CD4-positive, alpha-beta T cell treated with Interleukin-1 beta for 1 hour (primary cell): ENCODE measurements around the gene PEX13.

ENCODE experiments used
- DNase-seq, 2 donors: peaks; one replicate each; pipeline ENCODE4 v3.0.0-alpha.2; 2020 to 2022

Gene PEX13

DNA sequence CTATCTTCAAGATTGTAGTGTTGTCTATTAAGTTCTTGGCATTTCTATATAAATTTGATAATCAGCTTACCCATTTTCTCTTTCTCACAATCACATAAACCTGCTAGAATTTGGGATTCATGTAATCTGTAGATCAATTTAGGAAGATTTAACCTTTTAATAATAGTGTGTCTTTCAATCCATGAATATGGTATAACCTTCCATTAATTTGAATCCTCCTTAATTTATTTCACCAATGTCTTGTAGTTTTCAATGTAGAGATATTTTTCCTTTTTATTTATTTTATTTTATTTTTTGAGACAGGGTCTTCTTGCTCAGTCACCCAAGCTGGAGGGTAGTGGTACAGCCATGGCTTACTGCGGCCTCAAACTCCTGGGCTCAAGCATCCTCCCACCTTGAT, 68.4 kb downstream of the PEX13 start:
- DNase-seq = no peak

DNA sequence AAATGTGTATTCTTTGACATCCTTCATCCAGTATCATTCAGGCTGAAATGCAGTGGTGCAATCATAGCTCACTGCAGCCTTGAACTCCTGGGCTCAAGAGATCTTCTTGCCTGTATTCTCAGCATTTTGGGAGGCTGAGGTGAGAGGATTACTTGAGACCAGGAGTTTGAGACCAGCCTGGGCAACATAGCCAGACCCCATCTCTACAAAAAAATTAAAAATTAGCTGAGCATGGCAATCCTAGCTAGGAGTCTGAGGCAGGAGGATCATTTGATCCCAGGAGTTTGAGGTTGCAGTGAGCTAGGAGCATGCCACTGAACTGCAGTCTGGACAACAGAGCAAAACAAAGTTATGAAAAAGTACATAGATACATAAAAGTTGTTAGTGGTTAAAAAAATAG, 72.3 kb downstream of the PEX13 start:
- no peak for DNase-seq

DNA sequence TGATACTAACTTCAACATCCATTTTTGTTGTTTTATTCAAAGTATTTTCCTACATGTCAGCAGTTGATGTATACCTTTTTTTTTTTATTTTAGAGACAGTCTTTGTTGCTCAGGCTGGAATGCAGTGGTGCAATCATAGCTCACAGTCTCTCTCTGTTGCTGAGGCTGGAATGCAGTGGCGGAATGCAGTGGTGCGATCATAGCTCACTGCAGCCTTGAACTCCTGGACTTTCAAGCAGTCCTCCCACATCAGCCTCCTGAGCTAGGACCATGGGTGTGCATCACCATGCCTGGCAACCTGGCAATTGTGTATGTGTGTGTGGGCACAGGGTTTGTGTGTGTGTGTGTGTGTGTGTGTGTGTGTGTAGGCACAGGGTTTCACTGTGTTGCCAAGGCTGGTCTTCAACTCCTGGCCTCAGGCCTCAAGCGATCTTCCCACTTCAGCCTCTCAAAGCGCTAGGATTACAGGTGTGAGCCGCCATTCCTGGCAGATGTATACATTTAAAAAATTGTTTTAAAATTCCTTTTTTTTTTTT, 72.9 kb downstream of the PEX13 start:
- no peak for DNase-seq

DNA sequence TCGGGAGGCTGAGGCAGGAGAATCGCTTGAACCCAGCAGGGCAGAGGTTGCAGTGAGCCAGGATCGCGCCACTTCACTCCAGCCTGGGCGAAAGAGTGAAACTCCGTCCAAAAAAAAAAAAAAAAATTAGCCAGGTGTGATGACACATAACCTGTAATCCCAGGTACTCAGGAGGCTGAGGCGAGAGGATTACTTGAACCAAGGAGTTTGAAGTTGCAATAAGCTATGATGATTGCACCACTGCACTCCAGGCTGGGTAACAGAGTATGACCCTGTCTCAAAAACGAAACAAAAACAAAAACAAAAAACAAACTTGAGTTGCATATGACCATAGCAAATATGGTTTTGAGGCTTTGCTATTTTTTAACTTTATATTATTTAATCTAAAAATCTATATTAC, 74.0 kb downstream of the PEX13 start:
- DNase-seq = no peak

DNA sequence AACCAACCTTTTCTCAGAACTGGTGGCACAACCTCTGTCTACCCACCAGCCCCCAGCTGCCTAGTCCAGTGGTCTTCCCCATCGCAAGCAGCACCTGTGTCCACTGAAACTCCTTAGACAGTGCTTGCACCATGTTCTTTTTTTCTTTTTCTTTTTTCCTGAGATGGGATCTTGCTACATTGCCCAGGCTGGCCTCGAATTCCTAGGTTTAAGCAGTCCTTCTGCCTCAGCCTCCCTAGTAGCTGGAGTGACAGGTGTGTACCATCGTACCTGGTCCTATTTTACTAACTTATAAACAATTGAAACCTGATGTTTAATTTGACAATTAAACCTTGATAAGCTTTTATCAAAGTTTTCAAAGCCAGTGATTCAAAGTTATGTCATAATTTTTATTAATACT, 78.9 kb downstream of the PEX13 start:
- no peak for DNase-seq

DNA sequence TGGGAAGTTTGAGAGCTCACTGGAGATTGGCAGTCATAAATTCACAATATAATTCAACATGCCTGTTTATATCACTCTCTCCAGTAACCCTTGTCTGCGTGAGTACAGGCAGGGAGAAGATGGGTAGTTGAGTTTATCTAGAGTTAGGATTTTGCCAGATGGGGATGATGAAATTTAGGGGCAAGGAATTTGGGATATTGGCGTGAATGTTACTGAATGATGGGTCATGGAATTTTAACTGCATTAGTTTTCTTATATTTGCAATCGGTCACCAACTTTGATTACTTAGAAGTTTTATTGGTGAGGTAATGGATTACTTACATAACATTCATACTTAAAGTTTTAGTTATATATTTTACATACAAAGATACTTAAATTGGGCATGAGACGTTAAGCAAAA, 83.3 kb downstream of the PEX13 start:
- DNase-seq = no peak
